HG03457 (cell line): ENCODE data around the gene SDC3.
"Not testable (repeated sequence)": the region's sequence is repeated elsewhere in the genome, so short reads cannot be mapped to it uniquely, and the experiment has no call there.

Experiments
- ATAC-seq: cut with Tn5 transposase; IDR thresholded peaks from one replicate; pipeline ENCODE4 v1.9.1; 2021; ENCODE audit warnings: moderate number of reproducible peaks; ENCODE audit not compliant: unreplicated experiment

SDC3 gene

GRCh38 chr1:30908696-30909364 lies at the start of gene SDC3:
TSS of gene SDC3 (minus strand) at chr1:30908758. CDS start at chr1:30908586, 172 bp downstream.
- no peak for ATAC-seq

- no peak for ATAC-seq
Measured at GRCh38 chr1:30957560-30958222, 49.1 kb upstream of the SDC3 start.

- no peak for ATAC-seq
Measured at GRCh38 chr1:30955448-30956015, 47.0 kb upstream of the SDC3 start.

GRCh38 chr1:30953685-30954084 lies 45.1 kb upstream of the SDC3 start:
- no peak for ATAC-seq

- no peak for ATAC-seq
Measured at GRCh38 chr1:30952098-30952497, 43.5 kb upstream of the SDC3 start.

GRCh38 chr1:30950700-30951099 lies 42.1 kb upstream of the SDC3 start:
- ATAC-seq: no peak

- ATAC-seq: no peak
Measured at GRCh38 chr1:30950053-30950452, 41.5 kb upstream of the SDC3 start.

- ATAC-seq: not testable (repeated sequence)
Measured at GRCh38 chr1:30949487-30949838, 40.9 kb upstream of the SDC3 start.

- ATAC-seq: not testable (repeated sequence)
Measured at GRCh38 chr1:30948813-30949486, 40.4 kb upstream of the SDC3 start.

- ATAC-seq: no peak
Measured at GRCh38 chr1:30948278-30948677, 39.7 kb upstream of the SDC3 start.

- ATAC-seq: no peak
Measured at GRCh38 chr1:30947212-30947611, 38.7 kb upstream of the SDC3 start.

GRCh38 chr1:30942326-30942963 lies 33.9 kb upstream of the SDC3 start:
- ATAC-seq: no peak

- no peak for ATAC-seq
Measured at GRCh38 chr1:30940541-30940940, 32.0 kb upstream of the SDC3 start.

- ATAC-seq: no peak
Measured at GRCh38 chr1:30936541-30937171, 28.1 kb upstream of the SDC3 start.

GRCh38 chr1:30935758-30936157 lies 27.2 kb upstream of the SDC3 start:
- ATAC-seq: not testable (repeated sequence)

- ATAC-seq: no peak
Measured at GRCh38 chr1:30934613-30935012, 26.1 kb upstream of the SDC3 start.

- ATAC-seq: no peak
Measured at GRCh38 chr1:30933874-30934252, 25.3 kb upstream of the SDC3 start.

- ATAC-seq: no peak
Measured at GRCh38 chr1:30930631-30931173, 22.1 kb upstream of the SDC3 start.

GRCh38 chr1:30929944-30930525 lies 21.5 kb upstream of the SDC3 start:
- no peak for ATAC-seq
